Measurements from ENCODE around the gene PUM1. TPM values are rescaled to one million over a fixed set of nuclear protein-coding genes. Genes with fewer than 3 reads are reported as not detected.

The PUM1 gene
- total and polyA plus RNA-seq, 10 of the 15 experiments (the other 5 are each of a cell fraction or from before 2014, with no cell fraction given): 21.4 to 75.3 (median 42.4) TPM

GRCh38 chr1:31069392-31069791 is 3.9 kb upstream of the PUM1 start (continued):
- TF ChIP-seq FOXK2 (IDR thresholded peaks at IDR 0.05): no peak
- TF ChIP-seq ZBTB11 (CRISPR knock-in tag; IDR thresholded peaks at IDR 0.05): no peak
- TF ChIP-seq, protein P1, sequence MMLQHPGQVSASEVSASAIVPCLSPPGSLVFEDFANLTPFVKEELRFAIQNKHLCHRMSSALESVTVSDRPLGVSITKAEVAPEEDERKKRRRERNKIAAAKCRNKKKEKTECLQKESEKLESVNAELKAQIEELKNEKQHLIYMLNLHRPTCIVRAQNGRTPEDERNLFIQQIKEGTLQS (IDR thresholded peaks at IDR 0.05; ENCODE audit: borderline replicate concordance, extremely low read depth, low read depth, low read length): no peak
- TF ChIP-seq SPI1 (IDR thresholded peaks at IDR 0.05; ENCODE audit: borderline replicate concordance, insufficient read depth, low read depth, low read length): no peak

GRCh38 chr1:31064718-31065309 is 703 bp downstream of the PUM1 start:
- FAIRE-seq: no peak

More at GRCh38 chr1:31064718-31065309, 703 bp downstream of the PUM1 start:
- Histone ChIP-seq H3K9me3 (replicated peaks; ENCODE audit: control insufficient read depth, insufficient read depth, low read length) (no peaks in the 10 kb centered on the region), H3K4me3 (peak overlapping the region; percentile 99), H4K20me1 (ENCODE audit: control insufficient read depth, insufficient read depth) (peaks cover 4% of the 10 kb centered on the region; the same call in 1 of the 2 replicates), H3K4me2 (ENCODE audit: control insufficient read depth, insufficient read depth) (peak overlapping the region; percentile 56), H3K79me2 (ENCODE audit: control insufficient read depth, insufficient read depth, low read length) (peaks cover 56% of the 10 kb centered on the region), H2AFZ (ENCODE audit: control insufficient read depth, low read depth, low read length) (peak overlapping the region; percentile 77), H3K9ac (ENCODE audit: control insufficient read depth, insufficient read depth, low read length) (peak overlapping the region; percentile 100), H3K36me3 (ENCODE audit: control insufficient read depth in 2 of 2, insufficient read depth in 2 of 2, low read length in 1 of 2) (no peaks in the 10 kb centered on the region; a peak in 1 of 4 replicates), H3K27ac (ENCODE audit: control insufficient read depth, insufficient read depth) (peak overlapping the region; percentile 96), H3K27me3 (replicated peaks in 1 of 2; ENCODE audit: control insufficient read depth in 2 of 2, insufficient read depth in 2 of 2, low read length in 1 of 2) (no peaks in the 10 kb centered on the region), H3K4me1 (ENCODE audit: control insufficient read depth, insufficient read depth, low read length) (no peaks in the 10 kb centered on the region)
- ChIA-PET RAD21 (ENCODE audit: unreplicated experiment) (interaction anchor here (0.6 to 2.0 kb wide), 4 partner anchors 37 to 119 kb away, joined by 3 to 7 read pairs (median 3); no protein-coding TSS in a partner anchor), POLR2A (interaction anchor here (0.5 to 1.5 kb wide), 8 partner anchors 9 to 346 kb away, joined by 3 to 4 read pairs (median 3); no protein-coding TSS in a partner anchor), CTCF (interaction anchor here (1.0 kb wide), 1 partner anchor 24 kb away, joined by 5 read pairs; no protein-coding TSS in a partner anchor), SMC1A (ENCODE audit: uncharacterized antibody, unreplicated experiment) (interaction anchor here (0.7 to 3.6 kb wide), 11 partner anchors 14 to 120 kb away, joined by 3 to 11 read pairs (median 4); no protein-coding TSS in a partner anchor)
- peak; percentile 12 for ATAC-seq
- TF ChIP-seq WRNIP1 (IDR thresholded peaks at IDR 0.05; ENCODE audit: borderline replicate concordance, low read depth, low read length) (0 out of 2 replicates have a peak, but pooled peaks have one; percentile 54), NBN (IDR thresholded peaks at IDR 0.05) (no peak), MTA2 (IDR thresholded peaks at IDR 0.05; ENCODE audit: low read depth) (0 out of 2 replicates have a peak, but pooled peaks have one; percentile 13), E4F1 (IDR thresholded peaks at IDR 0.05; ENCODE audit: borderline replicate concordance, partially characterized antibody) (no peak)
- BruUV-seq (replicated peaks): no TSS peak
- intact Hi-C loops (cut with micrococcal nuclease; ENCODE audit: unreplicated experiment): loop anchor here (5.0 kb wide), 1 partner anchor 53 kb away; no protein-coding TSS in a partner anchor
- in situ Hi-C loops (cut with MboI): no loop called here
- DNase-seq (ENCODE audit: low read depth, low spot score): no peak
- under 1% methylated on average over 19 of the region's 19 CpGs for WGBS (ENCODE audit: insufficient coverage, insufficient replicate concordance, low lambda C conversion rate, missing lambda C conversion rate)

All from GM12878 (cell line).